ENCODE results near the gene VWC2L. TPM values are rescaled to one million over a fixed set of nuclear protein-coding genes. Genes with fewer than 3 reads are reported as not detected.

Gene VWC2L
- total and polyA plus RNA-seq, 2 experiments from 2014 or later = not detected

GRCh38 chr2:214628091-214628490 is 217.2 kb downstream of the VWC2L start:
- Mint-ChIP-seq H3K27ac (no peak overlapping the region), H3K4me3 (no peak overlapping the region), H3K27me3 (ENCODE audit: insufficient read depth, low read depth, poor library complexity) (peaks cover 2% of the 10 kb centered on the region), H3K9me3 (no peaks in the 10 kb centered on the region), H3K4me1 (no peaks in the 10 kb centered on the region), H3K36me3 (ENCODE audit: low read depth) (no peaks in the 10 kb centered on the region)
- no peak overlapping the region for H3K4me2 ChIP-seq
- ATAC-seq = no peak
- H3K27me3 ChIP-seq (ENCODE audit: insufficient read depth) = no peaks in the 10 kb centered on the region
- TF ChIP-seq ZNF462 (CRISPR knock-in tag; IDR thresholded peaks at IDR 0.05) (no peak), CREB1 (CRISPR knock-in tag; IDR thresholded peaks at IDR 0.05; ENCODE audit: low read depth) (no peak), ETS1 (IDR thresholded peaks at IDR 0.05) (no peak), JUNB (IDR thresholded peaks at IDR 0.05; ENCODE audit: unreplicated experiment) (no peak), ZNF114 (CRISPR knock-in tag; IDR thresholded peaks at IDR 0.05) (no peak), EZH2 (IDR thresholded peaks at IDR 0.05; ENCODE audit: low read depth, unreplicated experiment) (no peak), NANOG (IDR thresholded peaks at IDR 0.05; ENCODE audit: borderline replicate concordance) (no peak), REST (IDR thresholded peaks at IDR 0.05; ENCODE audit: unreplicated experiment) (no peak), POLR2AphosphoS5 (IDR thresholded peaks at IDR 0.05; ENCODE audit: low read depth) (no peak), STAT1 (IDR thresholded peaks at IDR 0.05; ENCODE audit: unreplicated experiment) (no peak), EZH2phosphoT487 (IDR thresholded peaks at IDR 0.05; ENCODE audit: unreplicated experiment) (no peak), ZNF331 (CRISPR knock-in tag; IDR thresholded peaks at IDR 0.05; ENCODE audit: low read depth) (no peak), CTCF (conservative IDR thresholded peaks at IDR 0.05; ENCODE audit: low read depth in 2 of 2) (no peak)
- DNase-seq (ENCODE audit: low spot score) = no peak
- no peaks in the 10 kb centered on the region for H4K20me1 ChIP-seq (replicated peaks; ENCODE audit: insufficient read depth)
- H3F3A ChIP-seq (replicated peaks; ENCODE audit: low read depth) = no peaks in the 10 kb centered on the region
- no peak overlapping the region for H2AFZ ChIP-seq
- H3K4me3 ChIP-seq = no peak overlapping the region
- no peaks in the 10 kb centered on the region for H3K9me2 ChIP-seq (ENCODE audit: insufficient read depth)
- H3K36me3 ChIP-seq (ENCODE audit: insufficient read depth) = no peaks in the 10 kb centered on the region
- H3K4me1 ChIP-seq (ENCODE audit: insufficient read depth) = no peaks in the 10 kb centered on the region
- H3K79me2 ChIP-seq (replicated peaks; ENCODE audit: insufficient read depth) = no peaks in the 10 kb centered on the region
- H3K27ac ChIP-seq (ENCODE audit: low read depth) = no peak overlapping the region

All from GM23338 (cell line).